GM19328 (cell line): ENCODE measurements around the gene CUEDC1.
"Not testable (repeated sequence)": the region's sequence is repeated elsewhere in the genome, so short reads cannot be mapped to it uniquely, and the experiment has no call there.

ENCODE experiments used
- ATAC-seq: cut with Tn5 transposase; IDR thresholded peaks from one replicate; pipeline ENCODE4 v1.9.1; 2021; ENCODE audit warnings: mild to moderate bottlenecking, moderate library complexity; ENCODE audit not compliant: unreplicated experiment

The CUEDC1 gene

GRCh38 chr17:57958391-57958790 lies 3.2 kb upstream of the CUEDC1 start:
- not testable (repeated sequence) for ATAC-seq

DNA sequence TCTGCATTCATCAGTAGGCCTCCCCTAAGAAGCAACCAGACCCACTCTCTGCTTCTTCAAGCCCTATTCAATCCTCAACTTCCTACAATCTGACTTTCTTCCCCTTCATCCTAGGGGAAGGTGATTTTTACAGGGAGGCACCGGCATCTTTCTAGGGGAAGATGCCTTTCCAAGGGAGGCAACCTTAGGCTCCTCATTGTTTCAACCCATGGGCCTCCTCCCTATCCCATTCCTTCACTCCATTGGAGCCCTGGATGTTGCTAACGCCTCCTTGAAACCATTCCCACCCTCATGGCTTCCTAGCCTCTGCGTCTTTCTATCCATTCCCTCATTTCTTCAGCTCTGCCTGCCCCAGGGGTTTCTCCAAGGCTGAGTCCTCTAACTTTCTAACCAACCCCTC lies 2.7 kb upstream of the CUEDC1 start:
- ATAC-seq, result no peak

- ATAC-seq, result no peak
Observed at GRCh38 chr17:57957120-57957850, 2.1 kb upstream of the CUEDC1 start.

- peak; percentile 54 for ATAC-seq
Observed at GRCh38 chr17:57956291-57957119, 1.3 kb upstream of the CUEDC1 start.

GRCh38 chr17:57954397-57955182 lies 622 bp downstream of the CUEDC1 start:
- no peak for ATAC-seq

GRCh38 chr17:57953705-57954396 lies 1.4 kb downstream of the CUEDC1 start:
- no peak for ATAC-seq

DNA sequence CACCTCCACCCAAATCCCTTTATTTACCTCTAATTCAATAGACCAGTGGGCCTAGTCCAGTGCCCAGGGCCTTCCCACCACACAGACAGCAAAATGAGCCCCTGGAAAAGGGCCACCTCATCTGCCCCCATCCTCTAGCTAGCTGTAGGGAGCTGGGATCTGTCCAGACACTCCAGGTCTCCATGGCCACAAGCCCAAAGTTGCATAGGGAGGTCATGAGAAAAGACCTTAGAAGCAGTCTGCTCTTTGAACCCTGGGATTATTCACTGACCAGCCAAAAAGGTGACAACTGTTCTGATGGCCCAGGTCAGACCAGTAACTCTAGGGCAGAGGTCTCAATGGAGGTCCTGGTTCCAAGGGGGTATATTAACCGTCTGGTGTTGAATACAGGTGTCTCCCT lies 2.0 kb downstream of the CUEDC1 start:
- no peak for ATAC-seq

DNA sequence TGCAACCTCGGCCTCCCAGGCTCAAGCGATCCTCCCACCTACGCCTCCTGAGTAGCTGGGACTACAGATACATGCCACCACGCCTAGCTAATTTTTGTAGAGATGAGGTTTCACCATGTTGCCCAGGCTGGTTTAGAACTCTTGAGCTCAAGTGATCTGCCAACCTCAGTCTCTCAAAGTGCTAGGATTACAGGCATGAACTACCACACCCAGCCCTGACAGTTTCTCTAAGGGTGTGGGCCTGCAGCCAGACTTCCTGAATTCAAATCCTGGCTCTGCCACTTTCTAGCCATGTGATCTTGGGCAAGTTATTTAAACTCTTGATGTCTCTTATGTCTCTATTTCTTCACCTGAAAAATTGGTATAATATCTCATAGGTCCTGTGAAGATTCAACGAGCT lies 5.6 kb downstream of the CUEDC1 start:
- no peak for ATAC-seq

DNA sequence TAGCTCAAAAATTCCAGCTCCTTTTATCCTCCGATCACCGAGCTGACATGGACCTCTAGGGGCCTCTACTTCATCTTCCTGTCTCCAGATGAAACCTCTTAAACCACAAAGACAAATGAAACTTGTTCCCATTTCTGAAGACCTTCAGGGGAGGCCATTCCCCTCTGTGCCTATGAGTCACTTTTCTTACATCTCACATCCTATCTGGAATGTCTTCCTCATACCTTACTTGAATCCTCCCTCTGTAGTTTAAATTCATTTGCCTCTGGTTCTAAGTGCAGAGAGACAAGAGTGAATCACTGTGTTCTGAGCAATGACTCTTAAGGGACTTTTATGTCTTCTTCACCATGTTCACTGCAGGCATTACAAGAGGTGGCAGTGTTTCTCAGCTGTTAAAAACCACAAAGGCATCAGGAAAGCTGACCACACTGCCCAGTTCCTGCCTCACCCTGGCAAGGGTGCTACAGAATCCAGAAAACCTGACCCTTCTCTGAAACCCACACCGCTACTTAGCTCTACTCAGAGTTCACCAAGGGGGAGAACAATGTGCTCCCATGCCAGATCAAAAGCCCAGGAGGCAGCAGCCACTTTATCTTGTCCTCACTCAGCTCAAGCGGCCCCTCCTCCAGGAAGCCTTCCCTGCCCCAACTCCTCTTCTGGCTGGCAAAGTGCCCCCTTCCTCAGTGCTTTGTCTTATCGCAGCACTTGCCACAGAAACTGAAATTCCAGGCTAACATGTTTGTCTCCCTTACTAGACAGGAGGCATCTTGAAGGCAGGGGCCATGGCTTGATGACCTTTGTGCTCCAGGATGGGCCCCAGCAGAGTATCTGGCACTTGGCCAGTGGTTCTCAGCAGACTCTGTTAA lies 6.4 kb downstream of the CUEDC1 start:
- no peak for ATAC-seq

DNA sequence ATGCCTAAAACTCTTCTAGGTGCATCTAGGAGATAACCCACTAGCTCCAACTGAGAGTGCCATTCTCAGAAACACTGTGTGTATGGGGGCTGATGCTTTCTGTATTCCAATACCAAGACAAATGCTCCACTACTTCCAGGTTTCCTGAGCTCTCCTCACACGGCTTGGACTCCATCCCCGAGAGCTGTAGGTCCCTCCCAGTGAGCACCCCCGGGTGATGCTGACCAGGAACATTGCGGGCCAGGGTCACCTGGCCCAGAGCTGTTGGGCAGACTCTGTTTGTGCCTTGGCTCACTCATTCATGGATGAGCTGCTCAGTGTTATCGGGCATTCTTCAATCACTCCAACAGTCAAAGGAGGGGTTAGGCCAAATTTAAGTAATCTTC lies 7.0 kb downstream of the CUEDC1 start:
- no peak for ATAC-seq

- no peak for ATAC-seq
Observed at GRCh38 chr17:57947369-57947768, 7.8 kb downstream of the CUEDC1 start.

- ATAC-seq, result peak; percentile 73
Observed at GRCh38 chr17:57946798-57947358, 8.3 kb downstream of the CUEDC1 start.

- no peak for ATAC-seq
Observed at GRCh38 chr17:57945996-57946797, 9.0 kb downstream of the CUEDC1 start.

DNA sequence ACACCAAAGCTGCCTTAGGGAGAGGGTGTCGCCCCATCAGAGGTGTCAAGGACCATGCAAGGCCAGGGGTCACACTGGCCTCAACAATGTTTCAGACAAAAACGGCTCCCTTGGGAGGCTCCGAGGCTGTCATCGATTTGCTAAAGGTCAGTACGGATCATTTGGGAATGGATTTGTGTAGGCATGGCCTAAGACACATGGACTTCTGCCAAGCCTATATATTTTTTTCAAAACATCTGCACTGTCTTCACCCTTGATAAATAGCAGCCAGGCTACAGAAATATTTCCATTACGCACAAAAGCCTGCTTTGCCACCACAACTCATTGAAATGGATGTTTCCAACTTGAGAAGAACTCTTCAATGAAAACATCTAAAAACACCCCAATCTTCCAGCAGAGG lies 10.3 kb downstream of the CUEDC1 start:
- no peak for ATAC-seq

DNA sequence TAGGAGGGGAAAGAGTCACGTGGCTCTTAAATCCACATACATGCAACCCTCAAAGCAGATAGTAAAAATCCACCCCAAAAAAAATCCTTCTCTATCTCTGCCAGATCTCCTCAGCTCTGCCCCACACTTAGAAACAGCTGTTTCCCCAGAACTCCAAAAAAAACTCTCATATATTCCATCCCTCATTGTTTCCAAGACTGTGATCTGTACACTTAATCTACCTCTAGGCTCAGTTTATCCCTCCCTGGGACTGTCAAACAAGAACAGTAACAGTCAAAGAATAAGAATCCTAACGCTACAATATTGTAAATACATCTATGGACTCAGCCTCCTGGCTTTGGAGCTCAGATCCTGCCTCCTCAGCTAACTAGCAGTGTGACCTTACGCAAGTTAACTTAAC lies 11.6 kb downstream of the CUEDC1 start:
- no peak for ATAC-seq

DNA sequence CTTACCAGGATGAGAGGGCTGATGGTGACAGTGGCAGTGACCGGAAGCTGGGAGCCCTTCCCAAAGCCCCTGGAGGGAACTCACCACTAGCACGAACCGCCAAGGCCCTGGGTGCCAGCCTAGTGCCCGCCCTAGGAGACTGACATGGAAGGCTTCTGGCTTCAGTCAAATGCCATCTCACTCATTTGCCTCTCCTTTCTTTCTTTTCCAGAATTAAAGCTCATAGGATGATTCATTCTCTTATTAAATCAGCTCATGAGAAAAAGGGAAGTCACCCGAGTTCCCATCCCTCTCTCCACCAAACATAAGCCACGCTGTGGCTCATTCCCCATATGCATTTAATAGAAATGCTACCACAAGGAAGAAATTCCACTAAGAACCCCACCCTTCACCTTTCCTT lies 12.1 kb downstream of the CUEDC1 start:
- no peak for ATAC-seq

- ATAC-seq, result no peak
Observed at GRCh38 chr17:57941384-57942370, 13.5 kb downstream of the CUEDC1 start.
